K562 (cell line): Measurements from ENCODE around the gene RCC1. TPM values are rescaled to one million over a fixed set of nuclear protein-coding genes. Genes with fewer than 3 reads are reported as not detected.

Source experiments
- ATF2 ChIP-seq: sonication (generic); formaldehyde crosslinking; IDR thresholded peaks from 2 replicates; pipeline ENCODE4 v1.8.1; 2022; ENCODE audit warnings: missing genetic modification reagents
- CREM ChIP-seq: IDR thresholded peaks from 2 replicates; pipeline ENCODE4 v1.6.1; 2014; ENCODE audit warnings: antibody characterized with exemption, low read depth
- E2F3 ChIP-seq: fragments of 250-450 bp; sonication (Bioruptor Pico); IDR thresholded peaks from 2 replicates; pipeline ENCODE4 v1.4.0; 2020; ENCODE audit warnings: mild to moderate bottlenecking
- EWSR1 ChIP-seq: fragments of 450-650 bp; IDR thresholded peaks from 2 replicates; pipeline ENCODE4 v1.6.1; 2018; ENCODE audit warnings: borderline replicate concordance, mild to moderate bottlenecking, low read depth, moderate library complexity; ENCODE audit not compliant: partially characterized antibody
- HNRNPUL1 ChIP-seq: fragments of 200-400 bp; formaldehyde crosslinking; IDR thresholded peaks from 2 replicates; pipeline ENCODE4 v1.6.1; 2017; ENCODE audit warnings: low read length
- NFIC ChIP-seq: fragments of 450-650 bp; IDR thresholded peaks from 2 replicates; pipeline ENCODE4 v1.6.1; 2017; ENCODE audit warnings: mild to moderate bottlenecking, inconsistent platforms
- POLR2AphosphoS5 ChIP-seq: IDR thresholded peaks from 2 replicates; pipeline ENCODE4 v1.6.1; 2011; ENCODE audit warnings: mild to moderate bottlenecking, low read depth, low read length, moderate library complexity; ENCODE audit not compliant: control insufficient read depth, insufficient read depth
- PURB ChIP-seq: sonication (generic); formaldehyde crosslinking; IDR thresholded peaks from 2 replicates; pipeline ENCODE4 v1.9.0; 2021; ENCODE audit warnings: low read depth, mild to moderate bottlenecking, missing genetic modification reagents
- SMC3 ChIP-seq: conservative IDR thresholded peaks from 2 replicates; pipeline ENCODE4 v1.6.1; 2011; ENCODE audit warnings: low read depth, low read length, improper control_type of control experiment; ENCODE audit not compliant: insufficient read depth
- ZBTB49 ChIP-seq: sonication (generic); formaldehyde crosslinking; IDR thresholded peaks from 2 replicates; pipeline ENCODE4 v1.8.0; 2022; ENCODE audit warnings: missing genetic modification reagents, mild to moderate bottlenecking, borderline replicate concordance
- ZNF174 ChIP-seq: fragments of 250-450 bp; sonication (Bioruptor Pico); IDR thresholded peaks from 2 replicates; pipeline ENCODE4 v1.4.0; 2020; ENCODE audit warnings: mild to moderate bottlenecking
- ZNF184 ChIP-seq: sonication (generic); formaldehyde crosslinking; IDR thresholded peaks from 2 replicates; pipeline ENCODE4 v1.5.0; 2020; ENCODE audit warnings: missing genetic modification reagents
- ZNF324 ChIP-seq: fragments of 250-450 bp; sonication (Bioruptor Pico); IDR thresholded peaks from 2 replicates; pipeline ENCODE4 v1.4.0; 2020; ENCODE audit warnings: mild to moderate bottlenecking
- ZNF75A ChIP-seq: fragments of 450-650 bp; formaldehyde crosslinking; IDR thresholded peaks from 2 replicates; pipeline ENCODE4 v1.4.0; 2020; ENCODE audit warnings: mild to moderate bottlenecking
- polyA plus RNA-seq, 8 experiments: library from polyadenylated mRNA; depleted of rRNA in 4 of 8; stranded (reverse) in 5 of 8; unstranded in 3 of 8; fragments of >200 nt; fragmentation: Nextera tagmentation in 2 of 8; fragmentation: Illumina TruSeq in 1 of 8; extraction: Ambion mirVana in 2 of 8; extraction: Trizol in 1 of 8; gene quantifications; 2 replicates each; pipeline versions ENCODE4 v1.2.1 to v1.2.3, GENCODE V29; 2011 to 2014; ENCODE audit warnings: inconsistent platforms in 1 of 8, missing spikeins in 1 of 8
- total RNA-seq, 7 experiments: library from RNA; depleted of rRNA in 6 of 7; stranded (reverse); fragments of >200 nt in 6 of 7; fragmentation: Illumina TruSeq in 2 of 7; extraction: Trizol in 2 of 7; gene quantifications; 2 replicates each; pipeline versions ENCODE4 v1.2.1 to v1.2.3, GENCODE V29; 2011 to 2021; ENCODE audit warnings: low replicate concordance in 1 of 7

Gene RCC1
- total and polyA plus RNA-seq, 9 of the 15 experiments (the other 6 are each of a cell fraction or from before 2014, with no cell fraction given), result 16.4 to 202 (median 107) TPM

- TF ChIP-seq ZNF75A (no peak), E2F3 (no peak), SMC3 (no peak), HNRNPUL1 (0 out of 2 replicates have a peak, but pooled peaks have one; percentile 74), NFIC (peak; percentile 23; the same call in 1 of the 2 replicates), ZNF324 (CRISPR knock-in tag) (no peak), ATF2 (no peak), ZNF174 (CRISPR knock-in tag) (no peak), CREM (no peak), ZBTB49 (CRISPR knock-in tag) (no peak), POLR2AphosphoS5 (peak; percentile 94), PURB (no peak), ZNF184 (no peak), EWSR1 (peak; percentile 95)
These were observed 6.3 kb downstream of the RCC1 start (continued) for GRCh38 chr1:28512058-28512611.
